H9 (cell line): ENCODE data around the gene CCK. TPM values are rescaled to one million over a fixed set of nuclear protein-coding genes. Genes with fewer than 3 reads are reported as not detected.

Source experiments
- DNase-seq: peaks from one replicate; pipeline ENCODE4 v3.0.0-alpha.2; 2017
- H2AFZ ChIP-seq: one replicate; pipeline ENCODE4 v1.6.1; 2013; ENCODE audit warnings: mild to moderate bottlenecking, low read length, control low read depth, moderate library complexity
- H2AK5ac ChIP-seq: 2 replicates; pipeline ENCODE4 v1.6.1; 2013; ENCODE audit warnings: low read length, control low read depth, mixed read lengths; ENCODE audit not compliant: insufficient read length
- H2BK120ac ChIP-seq: one replicate; pipeline ENCODE4 v1.6.1; 2013; ENCODE audit warnings: low read depth, mild to moderate bottlenecking, low read length, control low read depth, inconsistent platforms; ENCODE audit not compliant: poor library complexity, severe bottlenecking
- H2BK12ac ChIP-seq: 2 replicates; pipeline ENCODE4 v1.6.1; 2013; ENCODE audit warnings: low read length, control low read depth, mixed read lengths, low read depth; ENCODE audit not compliant: insufficient read length
- H2BK15ac ChIP-seq: 2 replicates; pipeline ENCODE4 v1.6.1; 2013; ENCODE audit warnings: low read depth, low read length, control low read depth
- H2BK20ac ChIP-seq: one replicate; pipeline ENCODE4 v1.6.1; 2013; ENCODE audit warnings: low read depth, mild to moderate bottlenecking, low read length, control low read depth, inconsistent platforms; ENCODE audit not compliant: poor library complexity, severe bottlenecking
- H2BK5ac ChIP-seq: 2 replicates; pipeline ENCODE4 v1.6.1; 2013; ENCODE audit warnings: low read length, control low read depth, mixed read lengths; ENCODE audit not compliant: insufficient read length
- H3K14ac ChIP-seq: 2 replicates; pipeline ENCODE4 v1.6.1; 2013; ENCODE audit warnings: low read length, control low read depth; ENCODE audit not compliant: insufficient read depth
- H3K18ac ChIP-seq: 2 replicates; pipeline ENCODE4 v1.6.1; 2013; ENCODE audit warnings: low read depth, mild to moderate bottlenecking, mixed read lengths, low read length, control low read depth; ENCODE audit not compliant: insufficient read length
- H3K23ac ChIP-seq: 2 replicates; pipeline ENCODE4 v1.6.1; 2013; ENCODE audit warnings: low read length, control low read depth, mixed read lengths, low read depth; ENCODE audit not compliant: insufficient read length
- H3K23me2 ChIP-seq: 2 replicates; pipeline ENCODE4 v1.6.1; 2013; ENCODE audit warnings: low read depth, mild to moderate bottlenecking, mixed read lengths, low read length, control low read depth; ENCODE audit not compliant: insufficient read length, poor library complexity, severe bottlenecking
- H3K27ac ChIP-seq: 2 replicates; pipeline ENCODE4 v1.5.1; 2013; ENCODE audit warnings: low read length, control low read depth, mixed read lengths, low read depth; ENCODE audit not compliant: insufficient read length
- H3K27me3 ChIP-seq: 2 replicates; pipeline ENCODE4 v1.6.1; 2013; ENCODE audit warnings: low read length, control low read depth, inconsistent platforms; ENCODE audit not compliant: insufficient read depth
- H3K4ac ChIP-seq: 2 replicates; pipeline ENCODE4 v1.6.1; 2013; ENCODE audit warnings: low read depth, mild to moderate bottlenecking, control low read depth, inconsistent platforms, low read length, moderate library complexity
- H3K4me1 ChIP-seq: 2 replicates; pipeline ENCODE4 v1.6.1; 2013; ENCODE audit warnings: low read length, control low read depth, inconsistent platforms; ENCODE audit not compliant: insufficient read depth
- H3K4me2 ChIP-seq: 2 replicates; pipeline ENCODE4 v1.6.1; 2013; ENCODE audit warnings: low read length, control low read depth, mixed read lengths; ENCODE audit not compliant: insufficient read length, insufficient read depth
- H3K56ac ChIP-seq: 2 replicates; pipeline ENCODE4 v1.6.1; 2013; ENCODE audit warnings: low read depth, mild to moderate bottlenecking, mixed read lengths, low read length, control low read depth; ENCODE audit not compliant: insufficient read length
- H3K79me1 ChIP-seq: 2 replicates; pipeline ENCODE4 v1.6.1; 2013; ENCODE audit warnings: low read depth, mild to moderate bottlenecking, moderate library complexity, low read length, control low read depth, inconsistent platforms; ENCODE audit not compliant: insufficient read depth, poor library complexity, severe bottlenecking
- H3K79me2 ChIP-seq: 2 replicates; pipeline ENCODE4 v1.6.1; 2013; ENCODE audit warnings: low read length, control low read depth, inconsistent platforms; ENCODE audit not compliant: insufficient read depth
- H3K9ac ChIP-seq: 2 replicates; pipeline ENCODE4 v1.6.1; 2013; ENCODE audit warnings: low read length, control low read depth, mixed read lengths; ENCODE audit not compliant: insufficient read length; ENCODE audit errors: extremely low read depth
- H3K9me3 ChIP-seq: one replicate; pipeline ENCODE4 v1.6.1; 2013; ENCODE audit warnings: low read depth, low read length, inconsistent platforms; ENCODE audit not compliant: control insufficient read depth
- H3T11ph ChIP-seq: one replicate; pipeline ENCODE4 v1.6.1; 2013; ENCODE audit warnings: mild to moderate bottlenecking, low read length, control low read depth, inconsistent platforms
- H4K20me1 ChIP-seq: one replicate; pipeline ENCODE4 v1.6.1; 2013; ENCODE audit not compliant: control insufficient read depth, insufficient read length, insufficient read depth
- H4K5ac ChIP-seq: 2 replicates; pipeline ENCODE4 v1.6.1; 2013; ENCODE audit warnings: low read depth, mild to moderate bottlenecking, mixed read lengths, low read length, control low read depth; ENCODE audit not compliant: insufficient read length
- H4K8ac ChIP-seq: replicated peaks from 2 replicates; pipeline ENCODE4 v1.6.1; 2013; ENCODE audit warnings: low read length, control low read depth, mixed read lengths, low read depth; ENCODE audit not compliant: insufficient read length
- H4K91ac ChIP-seq: 2 replicates; pipeline ENCODE4 v1.6.1; 2013; ENCODE audit warnings: low read depth, mild to moderate bottlenecking, moderate library complexity, mixed read lengths, low read length, control low read depth; ENCODE audit not compliant: insufficient read length
- H3K27ac Mint-ChIP-seq, 3 experiments: 2 replicates in 2 of 3; 3 replicates in 1 of 3; pipeline ENCODE4 v1.8.0; 2020 to 2021; ENCODE audit warnings: mixed read lengths in 3 of 3, mild to moderate bottlenecking in 1 of 3, moderate library complexity in 1 of 3
- H3K27me3 Mint-ChIP-seq: 2 replicates; pipeline ENCODE4 v1.8.0; 2021; ENCODE audit warnings: low read depth, mild to moderate bottlenecking, moderate library complexity, mixed read lengths
- H3K36me3 Mint-ChIP-seq, 3 experiments: 2 replicates in 2 of 3; 3 replicates in 1 of 3; pipeline ENCODE4 v1.8.0; 2020 to 2021; ENCODE audit warnings: low read depth in 3 of 3, mixed read lengths in 3 of 3; ENCODE audit not compliant: insufficient read depth in 1 of 3
- H3K4me1 Mint-ChIP-seq, 2 experiments: 2 replicates each; pipeline ENCODE4 v1.8.0; 2020; ENCODE audit warnings: mixed read lengths in 2 of 2
- H3K4me3 Mint-ChIP-seq, 2 experiments: 2 replicates in 1 of 2; 3 replicates in 1 of 2; pipeline ENCODE4 v1.8.0; 2020 to 2021; ENCODE audit warnings: mild to moderate bottlenecking in 2 of 2, mixed read lengths in 2 of 2, moderate library complexity in 1 of 2
- H3K9me3 Mint-ChIP-seq, 2 experiments: 2 replicates in 1 of 2; 3 replicates in 1 of 2; pipeline ENCODE4 v1.8.0; 2020; ENCODE audit warnings: mild to moderate bottlenecking in 2 of 2, mixed read lengths in 2 of 2, moderate library complexity in 1 of 2
- CTCF ChIP-seq: fragments of 200-600 bp; sonication (generic); conservative IDR thresholded peaks from 3 replicates; pipeline ENCODE4 v1.8.0; 2021; ENCODE audit warnings: antibody characterized with exemption, mild to moderate bottlenecking
- WGBS: extraction: QIAGEN DNeasy Blood & Tissue Kit; methylation state at CpG from one replicate; pipeline ENCODE4 v1.1.7; 2013; ENCODE audit warnings: missing lambda C conversion rate, low lambda C conversion rate, mixed read lengths; ENCODE audit not compliant: insufficient read length; ENCODE audit errors: extremely low coverage; 5-methylcytosine and 5-hydroxymethylcytosine counted together
- total RNA-seq: library from RNA; stranded (reverse); gene quantifications from 2 replicates; pipeline ENCODE4 v1.2.1, GENCODE V29; 2021

Gene CCK
- total RNA-seq, 1 experiment from 2014 or later = 0.37 TPM

- Histone ChIP-seq H3K18ac (no peak overlapping the region), H3K79me2 (no peaks in the 10 kb centered on the region), H3K23ac (no peak overlapping the region), H2AFZ (no peak overlapping the region), H2BK5ac (no peak overlapping the region), H3K56ac (no peak overlapping the region), H4K5ac (no peak overlapping the region), H3K4me1 (no peaks in the 10 kb centered on the region), H3K27ac (no peak overlapping the region), H3K4me2 (no peak overlapping the region), H4K20me1 (no peaks in the 10 kb centered on the region), H2BK15ac (no peak overlapping the region), H4K8ac (no peak overlapping the region), H3K23me2 (no peaks in the 10 kb centered on the region), H2BK120ac (no peak overlapping the region), H3K9ac (no peak overlapping the region), H3K27me3 (no peaks in the 10 kb centered on the region), H3T11ph (no peak overlapping the region), H2AK5ac (no peak overlapping the region), H3K79me1 (no peaks in the 10 kb centered on the region), H2BK12ac (no peak overlapping the region), H3K4ac (no peak overlapping the region), H2BK20ac (no peak overlapping the region), H4K91ac (no peak overlapping the region), H3K14ac (no peak overlapping the region), H3K9me3 (no peaks in the 10 kb centered on the region)
- H3K27me3 Mint-ChIP-seq = peaks cover 40% of the 10 kb centered on the region
- no peak for DNase-seq
- no peak for TF ChIP-seq CTCF
- H3K36me3 Mint-ChIP-seq = no peaks in the 10 kb centered on the region; a peak in 1 of 7 replicates
- no peak overlapping the region for H3K4me3 Mint-ChIP-seq
- peaks cover 5 to 6% of the 10 kb centered on the region in 2 experiments; a peak in 3 of 5 replicates for H3K9me3 Mint-ChIP-seq
- no peak overlapping the region for H3K27ac Mint-ChIP-seq
- H3K4me1 Mint-ChIP-seq = no peaks in the 10 kb centered on the region
- no CpG with 5 or more reads among the region's 2 CpGs for WGBS
Measured at GRCh38 chr3:42273361-42273760, 7.4 kb upstream of the CCK start.
